GM12801 (cell line): ENCODE data around the gene NBPF3.

Experiments used
- TF ChIP-seq, protein P1 (sequence below): IDR thresholded peaks from one replicate; pipeline ENCODE4 v1.5.1; 2011; ENCODE audit warnings: control low read depth; ENCODE audit not compliant: insufficient read length; ENCODE audit errors: extremely low read depth

NBPF3 gene

GRCh38 chr1:21490774-21491487 lies 51.0 kb downstream of the NBPF3 start:
- TF ChIP-seq, protein P1, sequence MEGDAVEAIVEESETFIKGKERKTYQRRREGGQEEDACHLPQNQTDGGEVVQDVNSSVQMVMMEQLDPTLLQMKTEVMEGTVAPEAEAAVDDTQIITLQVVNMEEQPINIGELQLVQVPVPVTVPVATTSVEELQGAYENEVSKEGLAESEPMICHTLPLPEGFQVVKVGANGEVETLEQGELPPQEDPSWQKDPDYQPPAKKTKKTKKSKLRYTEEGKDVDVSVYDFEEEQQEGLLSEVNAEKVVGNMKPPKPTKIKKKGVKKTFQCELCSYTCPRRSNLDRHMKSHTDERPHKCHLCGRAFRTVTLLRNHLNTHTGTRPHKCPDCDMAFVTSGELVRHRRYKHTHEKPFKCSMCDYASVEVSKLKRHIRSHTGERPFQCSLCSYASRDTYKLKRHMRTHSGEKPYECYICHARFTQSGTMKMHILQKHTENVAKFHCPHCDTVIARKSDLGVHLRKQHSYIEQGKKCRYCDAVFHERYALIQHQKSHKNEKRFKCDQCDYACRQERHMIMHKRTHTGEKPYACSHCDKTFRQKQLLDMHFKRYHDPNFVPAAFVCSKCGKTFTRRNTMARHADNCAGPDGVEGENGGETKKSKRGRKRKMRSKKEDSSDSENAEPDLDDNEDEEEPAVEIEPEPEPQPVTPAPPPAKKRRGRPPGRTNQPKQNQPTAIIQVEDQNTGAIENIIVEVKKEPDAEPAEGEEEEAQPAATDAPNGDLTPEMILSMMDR = no peak

- TF ChIP-seq, protein P1 = no peak
Measured at GRCh38 chr1:21491488-21492355, 51.8 kb downstream of the NBPF3 start.

DNA sequence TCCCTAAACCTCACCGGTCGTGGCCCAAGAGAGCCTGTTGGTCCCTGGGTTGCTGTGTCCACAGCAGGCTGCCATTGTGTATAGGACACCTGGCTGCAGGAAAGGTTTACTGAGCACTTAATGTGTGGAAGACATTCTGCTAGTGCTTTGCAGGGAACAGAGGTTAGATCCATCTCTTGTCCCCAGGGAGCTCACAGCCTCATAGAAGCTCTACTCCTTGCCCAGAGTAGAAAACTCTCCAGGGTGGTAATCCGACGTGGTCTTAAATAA lies 52.4 kb downstream of the NBPF3 start:
- TF ChIP-seq, protein P1 = no peak

DNA sequence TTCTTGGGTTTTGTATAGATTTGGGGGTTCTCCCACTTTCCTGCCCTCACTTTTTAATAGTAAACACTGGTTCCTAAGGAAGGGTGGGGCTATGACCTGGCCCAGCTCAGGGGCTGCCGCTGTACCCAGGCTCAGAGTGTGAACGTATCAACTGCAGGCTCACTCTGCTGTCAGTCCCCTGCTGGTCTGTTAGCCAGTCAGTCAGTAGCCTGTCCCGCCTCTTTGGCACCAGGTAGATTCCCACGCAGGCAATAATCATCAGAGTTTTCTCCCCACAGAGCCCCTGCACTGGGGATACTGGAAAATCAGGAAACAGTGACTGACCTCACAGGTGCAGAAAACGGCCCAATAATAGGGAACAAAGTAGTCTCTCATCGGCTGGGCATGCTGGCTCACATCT lies 54.3 kb downstream of the NBPF3 start:
- TF ChIP-seq, protein P1 = no peak

- TF ChIP-seq, protein P1 = no peak
Measured at GRCh38 chr1:21495225-21495820, 55.4 kb downstream of the NBPF3 start.

DNA sequence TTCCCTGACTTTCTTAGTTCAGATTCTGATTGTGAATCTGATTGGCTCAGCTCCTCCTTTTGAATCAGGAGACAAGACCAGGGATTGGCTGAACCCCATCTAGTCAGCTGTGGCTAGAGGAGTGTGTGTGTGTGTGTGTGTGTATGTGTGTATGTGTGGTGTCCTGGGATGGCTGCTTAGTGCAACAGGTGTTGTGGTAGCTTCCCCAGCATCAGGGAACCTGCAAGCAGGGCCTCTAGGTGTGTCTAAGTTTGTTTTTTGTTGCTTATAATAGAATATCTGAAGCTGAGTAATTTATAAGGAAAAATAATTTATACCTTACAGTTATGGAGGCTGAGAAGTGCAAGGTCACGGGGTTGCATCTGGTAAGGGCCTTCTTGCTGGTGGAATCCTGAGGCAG lies 56.1 kb downstream of the NBPF3 start:
- TF ChIP-seq, protein P1 = no peak

DNA sequence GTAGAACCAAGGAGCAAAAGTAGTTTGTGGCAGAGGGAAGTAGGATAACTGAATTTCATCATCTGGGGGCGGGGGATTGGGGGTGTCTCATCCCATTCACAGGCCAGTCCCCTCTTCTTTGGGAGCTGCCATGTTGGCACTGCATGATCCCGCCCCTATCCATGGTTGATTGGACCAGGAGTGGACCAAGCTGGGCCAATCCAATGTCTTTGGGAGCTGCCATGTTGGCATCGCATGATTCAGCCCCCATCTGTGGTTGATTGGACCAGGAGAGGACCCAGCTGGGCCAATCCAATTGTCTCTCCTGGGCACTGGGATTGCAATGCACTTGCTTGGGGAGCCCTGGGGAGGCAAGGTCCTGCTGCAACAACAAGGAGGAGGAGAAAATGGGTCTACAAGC lies 56.9 kb downstream of the NBPF3 start:
- TF ChIP-seq, protein P1 = no peak
